Esophagus squamous epithelium (tissue), 5 donors: ENCODE data around the gene RYR3. TPM values are rescaled to one million over a fixed set of nuclear protein-coding genes. Genes with fewer than 3 reads are reported as not detected.

Experiments
- DNase-seq: peaks from one replicate; lab custom pipeline; 2025; lab: John Stamatoyannopoulos, UW
- H3K27ac ChIP-seq, 4 donors: fragments of 200-600 bp; sonication (generic); one replicate each; pipeline ENCODE4 v1.5.1; 2016 to 2019; ENCODE audit warnings: mild to moderate bottlenecking in 1 of 4
- H3K27me3 ChIP-seq, 4 donors: fragments of 200-600 bp; sonication (generic); 1 replicate in 3 of 4; 2 replicates in 1 of 4; pipeline versions ENCODE4 v1.5.1 to v1.6.0; 2017 to 2021; ENCODE audit warnings: antibody characterized with exemption in 1 of 4
- H3K36me3 ChIP-seq, 3 donors: fragments of 200-600 bp; sonication (generic); one replicate each; pipeline ENCODE4 v1.5.1; 2016 to 2019
- H3K4me1 ChIP-seq, 3 donors: fragments of 200-600 bp; sonication (generic); one replicate each; pipeline ENCODE4 v1.5.1; 2017 to 2019
- H3K4me3 ChIP-seq, 4 donors: fragments of 200-600 bp; sonication (generic); 1 replicate in 3 of 4; 2 replicates in 1 of 4; pipeline ENCODE4 v1.5.1; 2016 to 2019; ENCODE audit warnings: mild to moderate bottlenecking in 2 of 4, moderate library complexity in 1 of 4
- H3K9me3 ChIP-seq, 3 donors: fragments of 200-600 bp; sonication (generic); one replicate each; pipeline ENCODE4 v1.5.1; 2016 to 2019
- CTCF ChIP-seq, 6 experiments: fragments of 450-650 bp in 4 of 6; fragments of 200-600 bp in 2 of 6; sonication (generic) in 2 of 6; IDR thresholded peaks; one replicate each; pipeline ENCODE4 v1.5.1; 2016 to 2019; ENCODE audit warnings: antibody characterized with exemption in 6 of 6, mild to moderate bottlenecking in 4 of 6, moderate library complexity in 4 of 6
- POLR2A ChIP-seq, 4 donors: fragments of 450-650 bp; IDR thresholded peaks; one replicate each; pipeline ENCODE4 v1.6.1; 2017; ENCODE audit warnings: antibody characterized with exemption in 4 of 4, mild to moderate bottlenecking in 4 of 4, moderate library complexity in 3 of 4
- WGBS, 2 donors: methylation state at CpG; one replicate each; pipeline ENCODE4 v1.1.5; 2018; 5-methylcytosine and 5-hydroxymethylcytosine counted together
- intact Hi-C: fragments of 100-400 bp; cut with DNase I; formaldehyde crosslinking; loops from one replicate; pipeline ENCODE4 v1.15.0; 2022
- total RNA-seq, 4 donors: library from RNA; depleted of rRNA; stranded (reverse); fragments of >200 nt; gene quantifications; one replicate each; pipeline ENCODE4 v1.1.0, GENCODE V29; 2016
- donor health status: DM: yes; HTN: yes; CAD: no.

RYR3 gene
- total RNA-seq, 4 donors from 2014 or later, result 0.15 to 4.2 (median 0.43) TPM

- Histone ChIP-seq H3K27ac (no peak overlapping the region), H3K9me3 (no peaks in the 10 kb centered on the region), H3K4me1 (no peaks in the 10 kb centered on the region), H3K36me3 (no peaks in the 10 kb centered on the region), H3K4me3 (no peak overlapping the region), H3K27me3 (peaks cover 0 to 5% (median 0%) of the 10 kb centered on the region in 4 donors)
- DNase-seq, result no peak
- TF ChIP-seq CTCF (IDR thresholded peaks at IDR 0.05) (no peak), POLR2A (IDR thresholded peaks at IDR 0.05) (no peak)
- WGBS, 2 donors, result 69 to 81% methylated on average over 4 to 5 of the region's 5 CpGs
- intact Hi-C loops, result no loop called here
Observed at GRCh38 chr15:33724321-33725036, 413.7 kb downstream of the RYR3 start.

- WGBS, 2 donors, result 70 to 84% methylated on average over 4 of the region's 4 CpGs
- no peak overlapping the region for H3K27ac ChIP-seq
- TF ChIP-seq POLR2A (IDR thresholded peaks at IDR 0.05), result no peak
- peak in 2 of 6 experiments; percentile 6 to 42 for TF ChIP-seq CTCF (IDR thresholded peaks at IDR 0.05)
- H3K4me1 ChIP-seq, result no peaks in the 10 kb centered on the region
- no peak overlapping the region for H3K4me3 ChIP-seq
- H3K36me3 ChIP-seq, result no peaks in the 10 kb centered on the region
- DNase-seq, result no peak
- no peaks in the 10 kb centered on the region for H3K9me3 ChIP-seq
- intact Hi-C loops, result no loop called here
- H3K27me3 ChIP-seq, result no peaks in the 10 kb centered on the region
Observed at GRCh38 chr15:33729653-33730052, 418.9 kb downstream of the RYR3 start.

- WGBS, 2 donors, result 53 to 88% methylated on average over 3 to 4 of the region's 4 CpGs
- Histone ChIP-seq H3K4me3 (no peak overlapping the region), H3K27me3 (no peaks in the 10 kb centered on the region), H3K9me3 (no peaks in the 10 kb centered on the region), H3K27ac (no peak overlapping the region), H3K4me1 (no peaks in the 10 kb centered on the region), H3K36me3 (no peaks in the 10 kb centered on the region)
- intact Hi-C loops, result no loop called here
- TF ChIP-seq POLR2A (IDR thresholded peaks at IDR 0.05), result no peak
- TF ChIP-seq CTCF (IDR thresholded peaks at IDR 0.05), result no peak
- no peak for DNase-seq
Observed at GRCh38 chr15:33730815-33731214, 420.0 kb downstream of the RYR3 start.

- Histone ChIP-seq H3K27ac (no peak overlapping the region), H3K9me3 (no peaks in the 10 kb centered on the region), H3K36me3 (no peaks in the 10 kb centered on the region), H3K4me1 (peaks cover 0 to 8% (median 0%) of the 10 kb centered on the region in 3 donors), H3K27me3 (no peaks in the 10 kb centered on the region), H3K4me3 (no peak overlapping the region)
- 13 to 16% methylated on average over 1 of the region's 1 CpG for WGBS, 2 donors
- intact Hi-C loops, result no loop called here
- no peak for DNase-seq
- TF ChIP-seq CTCF (IDR thresholded peaks at IDR 0.05) (no peak), POLR2A (IDR thresholded peaks at IDR 0.05) (no peak)
Observed at GRCh38 chr15:33735143-33735542, 424.4 kb downstream of the RYR3 start.

- peak in 3 of 6 experiments; percentile 28 to 57 (median 47) for TF ChIP-seq CTCF (IDR thresholded peaks at IDR 0.05)
- no peak for TF ChIP-seq POLR2A (IDR thresholded peaks at IDR 0.05)
- Histone ChIP-seq H3K4me1 (peaks cover 0 to 8% (median 0%) of the 10 kb centered on the region in 3 donors), H3K27ac (no peak overlapping the region), H3K9me3 (no peaks in the 10 kb centered on the region), H3K27me3 (no peaks in the 10 kb centered on the region), H3K4me3 (no peak overlapping the region), H3K36me3 (no peaks in the 10 kb centered on the region)
- no peak for DNase-seq
- intact Hi-C loops, result no loop called here
- WGBS, 2 donors, result 47 to 48% methylated on average over 7 of the region's 7 CpGs
Observed at GRCh38 chr15:33735637-33736247, 425.0 kb downstream of the RYR3 start.
